Aortic smooth muscle cell (primary cell): Measurements from ENCODE around the gene FRMD5. TPM values are rescaled to one million over a fixed set of nuclear protein-coding genes. Genes with fewer than 3 reads are reported as not detected.

Experiments used
- total RNA-seq: library from RNA; depleted of rRNA; stranded (reverse); fragments of >200 nt; gene quantifications from 2 replicates; pipeline ENCODE4 v1.2.3, GENCODE V29; 2014

The FRMD5 gene
- total RNA-seq = 12.2 and 14.2 TPM in 2 replicates

DNA sequence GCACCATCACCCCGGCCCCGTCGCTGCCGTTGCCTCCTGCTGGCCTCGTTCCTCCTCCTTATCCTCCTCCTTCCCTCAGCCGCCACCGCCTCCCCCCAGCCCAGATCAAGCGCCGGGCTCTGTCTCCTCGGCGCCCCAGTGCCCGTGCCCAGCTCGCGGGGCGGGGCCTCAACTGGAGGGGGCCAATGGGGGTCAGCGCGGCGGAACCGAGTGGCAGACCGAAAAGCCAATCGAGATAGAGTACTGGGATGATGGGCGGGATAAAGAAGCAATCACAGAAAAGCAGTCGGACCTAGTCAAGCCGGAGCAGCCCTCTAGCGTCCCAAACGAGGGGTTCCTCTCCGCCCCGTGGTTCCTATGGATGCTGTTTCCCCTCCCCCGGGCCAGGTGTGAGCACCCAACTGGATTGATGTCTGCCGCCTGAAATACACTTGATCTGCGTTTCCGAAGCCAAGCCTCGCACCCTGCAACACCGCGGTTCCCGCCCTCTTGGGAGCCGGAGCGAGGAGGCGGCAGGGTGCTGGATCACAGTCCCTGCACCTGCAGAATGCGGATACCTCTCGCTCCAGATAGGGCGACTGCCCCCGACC, at the start of gene FRMD5:
Gene FRMD5 (minus strand): TSS at position 121 of the 590 bp plus-strand sequence.

DNA sequence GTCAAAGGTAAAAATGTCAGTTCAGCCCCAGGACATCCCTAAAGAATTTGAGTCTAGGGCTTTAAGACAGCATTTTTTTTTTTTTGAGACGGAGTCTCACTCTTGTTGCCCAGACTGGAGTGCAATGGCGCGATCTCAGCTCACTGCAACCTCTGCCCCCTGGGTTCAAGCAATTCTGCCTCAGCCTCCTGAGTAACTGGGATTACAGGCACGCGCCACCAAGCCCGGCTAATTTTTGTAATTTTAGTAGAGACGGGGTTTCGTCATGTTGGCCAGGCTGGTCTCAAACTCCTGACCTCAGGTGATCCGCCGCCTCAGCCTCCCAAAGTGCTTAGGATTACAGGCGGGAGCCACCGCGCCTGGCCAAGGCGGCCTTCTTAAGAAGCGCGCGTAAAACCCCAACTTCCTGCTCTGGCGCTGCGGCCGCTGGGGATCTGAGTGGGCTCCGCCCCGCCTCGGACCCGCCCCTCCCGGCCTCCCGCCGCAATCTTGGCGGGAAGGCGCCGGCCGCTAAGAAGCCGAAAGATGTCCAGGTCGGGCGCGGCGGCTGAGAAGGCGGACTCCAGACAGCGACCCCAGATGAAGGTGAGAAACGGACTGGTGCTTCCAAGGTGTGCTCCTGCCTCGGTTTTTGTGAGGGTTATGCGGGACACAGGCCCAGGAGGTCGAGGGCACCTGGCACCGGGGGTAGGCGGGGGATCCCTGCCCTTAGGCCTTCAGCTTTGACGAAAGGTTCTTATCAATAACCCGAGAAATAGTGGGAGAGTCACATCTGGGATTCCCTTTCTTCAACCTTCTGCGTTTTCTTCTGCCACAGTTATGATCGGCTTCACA, 368.3 kb downstream of the FRMD5 start, which contains the start of gene WDR76:
Gene WDR76 (plus strand): TSS at position 495 of the 834 bp plus-strand sequence. CDS start 31 bp downstream, at position 526.

DNA sequence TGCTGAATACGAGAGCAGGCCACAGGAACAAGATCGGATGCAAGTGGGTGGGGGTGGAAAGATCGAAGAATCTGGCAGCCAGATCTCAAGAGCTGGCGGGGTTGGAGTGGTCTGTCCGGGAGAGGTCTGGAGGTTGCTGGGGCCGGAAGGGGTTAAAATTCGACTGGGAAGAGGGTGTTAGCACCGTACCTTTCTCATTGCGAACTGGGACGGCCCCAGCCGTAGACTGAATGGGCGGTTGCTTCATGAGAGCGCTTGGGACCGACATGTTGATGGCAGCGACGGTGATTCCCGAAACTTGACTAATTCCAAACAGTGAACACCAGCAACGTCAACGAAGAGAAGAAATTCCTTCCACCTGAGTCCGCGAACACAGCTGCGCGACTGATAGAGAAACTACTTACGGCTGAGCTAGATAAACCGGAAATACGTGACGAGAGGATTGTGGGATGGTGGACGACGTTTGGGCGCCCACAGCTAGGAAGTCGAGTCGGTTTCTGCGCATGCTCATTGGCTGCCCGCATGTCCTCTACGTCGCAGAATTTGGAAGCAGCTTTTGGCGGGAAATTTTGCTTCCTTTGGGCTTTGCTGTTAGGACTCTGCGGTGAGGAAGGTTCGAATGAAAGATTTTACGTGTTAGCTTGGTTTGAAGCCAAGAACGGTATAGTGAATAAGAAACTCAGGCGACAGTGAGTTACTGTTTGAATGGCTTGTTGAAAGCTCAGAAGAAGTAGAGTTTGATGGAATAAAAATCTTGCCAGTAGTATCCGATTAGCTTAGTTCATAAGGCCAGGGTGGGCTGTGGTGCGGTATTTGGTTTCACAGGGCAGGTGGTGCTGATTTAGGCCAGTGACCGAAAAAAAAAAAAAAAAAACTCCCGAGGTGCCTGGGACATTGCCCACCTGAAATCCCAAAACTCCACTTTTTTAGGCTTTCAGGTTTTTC, 370.5 kb downstream of the FRMD5 start, which contains the start of gene MFAP1:
Gene MFAP1 (minus strand): TSS at position 389 of the 945 bp plus-strand sequence. CDS start 121 bp downstream, at position 268.

Other genes with a start within 250 kb of the FRMD5 start
- 141 and 164 TPM in 2 replicates for gene GOLM2, start 93.4 kb upstream of the FRMD5 start, total RNA-seq
- gene CTDSPL2, start 232.4 kb upstream of the FRMD5 start, total RNA-seq = 77.4 and 78.3 TPM in 2 replicates